Hindlimb muscle (tissue), 1 donor: ENCODE results near the gene HOXC12. TPM values are rescaled to one million over a fixed set of nuclear protein-coding genes. Genes with fewer than 3 reads are reported as not detected.
A peak's percentile ranks its signal among the peaks of the same experiment; 100 is the strongest.

Source experiments
- DNase-seq: peaks from one replicate; pipeline ENCODE4 v3.0.0-alpha.2; 2013
- polyA plus RNA-seq: library from polyadenylated mRNA; unstranded; fragments of 120-200 nt; gene quantifications from one replicate; pipeline ENCODE4 v1.2.1, GENCODE V29; 2013; ENCODE audit not compliant: insufficient read length

Gene HOXC12
- polyA plus RNA-seq, 1 donor: 0.48 TPM

DNA sequence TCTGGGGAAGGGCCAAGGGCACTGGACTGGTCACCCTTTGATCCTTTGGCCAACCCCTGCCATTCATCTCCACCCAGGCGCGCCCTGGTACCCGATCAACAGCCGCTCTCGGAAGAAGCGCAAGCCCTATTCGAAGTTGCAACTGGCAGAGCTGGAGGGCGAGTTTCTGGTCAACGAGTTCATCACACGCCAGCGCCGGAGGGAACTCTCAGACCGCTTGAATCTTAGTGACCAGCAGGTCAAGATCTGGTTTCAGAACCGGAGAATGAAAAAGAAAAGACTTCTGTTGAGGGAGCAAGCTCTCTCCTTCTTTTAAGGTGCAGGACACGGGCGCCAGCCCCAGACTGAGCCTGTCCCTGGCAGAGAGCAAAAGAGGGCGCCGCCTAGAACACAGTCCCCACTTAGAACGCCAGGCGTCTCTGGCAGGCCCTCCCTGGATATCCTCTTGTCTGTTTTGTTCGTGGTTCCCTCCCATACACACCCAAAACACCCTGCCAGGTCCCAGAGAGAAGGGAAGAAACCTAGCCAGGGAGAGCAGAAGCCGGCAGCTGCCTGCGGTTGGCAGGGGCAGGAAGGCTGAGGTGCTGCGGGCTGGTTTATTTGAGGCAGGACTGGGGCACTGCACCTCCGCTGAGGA is 1.7 kb downstream of the HOXC12 start:
- no peak for DNase-seq

DNA sequence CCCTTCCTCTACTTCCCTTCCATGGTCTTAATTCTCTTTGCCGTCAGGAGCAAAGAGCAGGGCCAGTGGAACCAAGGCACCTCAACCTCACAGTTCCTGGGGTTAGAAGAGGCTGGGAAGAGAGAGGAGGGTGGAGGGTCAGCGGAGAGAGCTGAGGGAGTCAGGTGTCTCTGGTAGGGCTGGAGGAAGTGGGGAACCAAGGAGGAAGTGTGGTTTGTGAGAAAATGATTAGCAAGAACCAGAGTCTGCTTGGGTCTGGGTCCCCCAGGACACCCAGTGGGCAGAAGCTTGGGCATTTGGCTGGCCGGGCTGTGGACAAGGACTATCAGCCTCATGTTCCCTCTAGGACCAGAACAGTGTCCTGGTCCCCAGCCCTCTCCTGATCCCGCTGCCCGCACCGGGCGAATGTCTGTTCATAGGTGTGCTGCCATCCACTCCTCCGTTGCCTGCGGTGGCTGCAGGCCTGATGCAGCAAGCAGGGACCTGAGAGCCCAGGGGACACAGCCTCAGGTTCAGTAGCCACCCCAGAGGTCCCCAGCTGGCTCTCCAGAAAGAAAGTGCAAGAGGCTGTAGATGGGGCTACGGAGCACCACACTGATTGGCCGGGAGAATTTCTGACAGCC is 2.3 kb downstream of the HOXC12 start:
- no peak for DNase-seq

DNA sequence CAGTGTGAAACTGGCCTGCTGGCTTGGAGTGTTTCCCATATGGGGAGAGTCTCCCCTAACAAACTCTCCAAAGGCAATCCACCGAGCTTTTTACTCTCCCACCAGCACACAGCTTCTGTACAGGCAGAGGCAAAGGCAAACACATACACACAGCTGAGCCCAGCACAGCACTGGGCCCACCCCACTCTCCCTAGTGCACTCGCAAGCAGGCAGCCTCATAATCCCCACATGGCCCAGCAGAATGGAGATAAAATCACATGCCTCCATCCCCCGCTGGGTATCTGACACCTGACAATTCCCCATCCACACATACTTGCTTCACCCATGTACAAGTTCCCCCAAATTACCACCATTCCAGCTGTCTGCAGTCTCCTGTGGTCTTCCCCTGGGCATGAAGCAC is 3.4 kb downstream of the HOXC12 start:
- DNase-seq: no peak

DNA sequence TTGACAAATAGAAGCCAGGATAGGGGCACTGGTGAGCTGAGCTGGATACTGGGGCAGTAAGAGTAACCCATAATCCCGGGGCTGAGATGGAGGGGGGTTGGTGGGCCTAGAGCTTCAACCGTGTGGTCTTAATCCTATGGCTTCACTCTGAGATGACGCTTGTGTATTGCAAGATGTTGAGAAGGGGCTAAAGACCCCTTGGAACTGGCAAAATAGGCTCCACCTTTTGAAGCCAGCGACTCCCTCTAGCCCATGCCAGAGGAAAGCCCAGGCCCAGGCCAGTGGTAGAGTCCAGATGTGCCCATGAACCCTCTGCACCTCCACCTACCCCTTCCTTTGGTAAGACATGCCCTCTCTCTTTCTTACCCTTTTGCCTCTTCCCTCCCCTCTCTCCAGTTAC is 4.6 kb downstream of the HOXC12 start:
- DNase-seq: no peak

DNA sequence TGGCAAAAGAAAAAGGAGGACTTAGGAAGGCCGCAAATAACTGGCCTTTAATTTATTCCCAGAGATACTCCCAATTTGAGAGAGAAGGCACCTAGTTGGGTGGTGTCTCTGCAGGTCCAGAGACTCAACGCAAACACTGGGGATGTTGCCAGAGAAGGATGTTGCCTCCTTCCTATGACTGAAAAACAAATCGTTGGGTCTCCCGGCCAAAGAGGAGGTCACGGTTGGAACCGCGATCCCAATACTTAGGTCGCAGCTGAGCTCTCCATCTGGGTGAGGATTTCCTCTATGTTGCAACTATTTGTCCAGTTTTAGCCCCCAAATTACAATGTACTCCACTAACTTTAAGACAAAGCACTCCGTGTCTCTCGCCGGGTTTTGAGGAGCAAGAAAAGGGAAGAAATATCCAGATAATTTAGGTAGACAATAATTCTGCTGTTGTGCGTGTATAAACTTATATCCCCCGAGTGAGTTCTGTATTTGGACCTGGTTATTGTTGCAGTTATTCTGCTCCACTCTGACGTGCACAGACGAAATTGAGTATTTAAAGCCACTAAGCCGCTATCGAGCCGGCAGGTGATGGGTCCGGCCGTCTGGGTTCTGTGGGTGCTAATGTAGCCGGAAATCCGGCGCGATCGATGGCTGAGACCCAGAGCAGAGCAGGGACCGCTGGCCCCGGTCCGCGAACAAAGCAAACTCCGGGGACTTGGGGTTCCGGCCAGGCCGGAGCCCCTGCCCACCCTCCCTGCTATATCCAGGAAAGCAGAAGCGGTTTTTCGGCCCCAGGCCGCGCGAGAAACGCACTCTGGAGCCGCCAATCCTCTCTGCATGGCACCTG is 5.7 kb downstream of the HOXC12 start:
- no peak for DNase-seq

DNA sequence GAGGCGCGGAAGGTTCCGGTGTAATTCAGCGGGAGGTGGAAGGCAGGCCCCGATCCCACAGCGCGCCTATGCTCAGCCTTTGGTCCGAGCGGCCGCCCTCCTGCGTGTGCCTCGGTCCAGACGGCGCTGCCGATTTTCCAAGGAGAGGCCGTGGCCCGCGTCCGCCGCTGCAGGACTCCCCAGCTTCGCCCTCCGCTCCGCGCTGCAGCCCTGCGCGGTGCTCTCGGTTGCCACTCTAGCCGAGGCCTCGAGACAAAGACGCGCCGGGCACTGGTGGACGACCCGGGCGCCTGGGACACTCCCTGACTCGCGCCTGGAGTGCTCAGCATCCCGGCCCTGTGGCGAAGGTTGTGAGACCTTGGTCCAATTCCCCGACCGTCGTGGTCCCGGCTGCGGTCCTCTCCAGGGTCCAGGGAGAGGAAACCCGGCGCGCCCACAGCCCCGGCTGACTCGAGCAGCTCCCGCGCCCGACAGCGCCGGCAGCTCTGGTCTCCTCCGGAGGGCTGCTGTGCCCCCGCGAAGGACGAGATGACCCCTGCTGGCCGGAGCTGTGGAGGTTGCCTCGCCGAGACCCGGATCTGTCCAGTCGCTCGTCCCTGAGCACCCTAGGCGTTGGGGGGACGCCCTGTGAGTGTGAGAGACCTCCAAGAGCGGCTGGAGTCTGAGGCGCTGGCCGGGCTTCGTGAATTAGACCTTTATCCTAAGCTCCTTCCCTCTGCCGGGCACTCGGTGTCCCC is 6.5 kb downstream of the HOXC12 start:
- no peak for DNase-seq

DNA sequence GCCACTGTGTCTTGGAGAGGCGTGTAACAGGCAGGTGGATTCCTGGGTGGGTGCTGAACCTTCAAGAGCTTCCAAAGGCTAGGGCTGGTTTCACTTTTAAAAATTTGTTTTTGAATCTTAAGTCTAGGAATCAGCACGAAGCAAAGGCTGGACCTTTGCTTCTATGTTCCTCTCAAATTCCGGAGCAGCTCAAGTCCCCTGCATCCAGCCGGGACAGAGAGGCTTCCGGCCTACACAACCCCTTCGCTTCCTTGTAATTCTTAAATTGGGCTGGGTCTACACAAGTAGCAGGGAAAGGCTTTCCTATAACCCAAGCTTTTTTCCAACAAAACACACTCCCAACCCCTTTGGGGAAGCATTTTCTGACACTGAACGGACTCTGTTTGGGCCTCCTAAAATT is 8.3 kb downstream of the HOXC12 start:
- DNase-seq: no peak

DNA sequence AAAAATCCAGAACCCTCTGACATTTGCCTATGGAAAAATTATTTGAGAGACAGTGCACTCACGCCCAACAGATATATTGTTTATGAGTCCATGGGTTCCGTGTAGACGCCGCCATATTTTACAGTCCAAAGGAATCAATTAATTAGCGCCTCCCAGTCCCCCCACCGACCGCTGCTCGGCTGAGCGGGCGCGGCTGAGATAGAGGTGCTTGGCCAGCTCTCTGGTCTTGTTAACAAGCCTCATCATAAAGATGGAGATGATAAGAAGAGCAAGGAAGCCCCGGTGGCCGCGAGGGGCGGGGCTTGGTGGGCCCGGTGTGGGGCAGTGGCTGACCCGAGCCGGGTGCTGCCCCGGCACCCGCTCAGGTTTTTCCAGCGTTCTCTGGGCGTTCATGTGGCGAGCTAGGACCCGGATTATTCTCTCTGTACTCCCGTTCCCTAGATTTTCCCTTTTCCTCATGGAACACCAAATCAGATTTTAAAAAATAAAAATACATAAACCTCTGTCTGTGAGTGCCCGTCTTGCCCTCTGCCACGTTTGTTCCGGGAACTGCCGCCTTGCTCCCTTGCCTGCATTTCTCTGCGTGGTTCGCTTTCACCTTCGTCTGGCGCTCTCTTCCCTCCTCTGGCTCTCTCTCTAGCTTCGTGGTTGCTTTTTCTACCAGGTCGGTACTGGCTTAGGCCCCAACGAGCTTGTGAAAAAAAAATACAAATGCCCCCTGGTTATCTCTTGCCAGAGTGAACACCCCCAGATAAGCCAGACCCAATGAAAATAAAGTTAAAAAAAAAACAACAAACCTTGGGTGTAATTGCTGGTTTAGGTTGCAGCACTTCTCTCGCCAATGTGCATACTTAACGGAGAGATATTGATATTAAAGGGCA is 9.0 kb downstream of the HOXC12 start:
- no peak for DNase-seq

DNA sequence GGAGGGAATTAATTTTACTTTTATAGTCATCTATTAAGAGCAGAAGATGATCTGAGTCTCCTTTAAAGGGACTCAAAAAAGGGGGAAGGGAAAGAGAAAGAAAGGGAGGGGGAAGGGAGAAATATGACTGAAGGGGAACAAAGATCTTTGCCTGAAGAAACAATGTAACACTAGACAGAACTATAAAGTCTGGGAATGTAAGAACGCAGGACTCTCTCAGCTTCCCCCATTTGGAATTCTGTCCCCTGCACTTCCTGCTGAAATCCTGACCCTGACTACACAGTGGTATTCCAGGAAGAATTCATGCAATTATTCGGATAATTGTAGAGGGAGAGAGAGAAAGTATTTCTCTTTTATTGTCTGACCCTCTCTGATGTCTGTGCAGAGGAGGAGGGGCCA is 9.6 kb downstream of the HOXC12 start:
- DNase-seq: no peak

DNA sequence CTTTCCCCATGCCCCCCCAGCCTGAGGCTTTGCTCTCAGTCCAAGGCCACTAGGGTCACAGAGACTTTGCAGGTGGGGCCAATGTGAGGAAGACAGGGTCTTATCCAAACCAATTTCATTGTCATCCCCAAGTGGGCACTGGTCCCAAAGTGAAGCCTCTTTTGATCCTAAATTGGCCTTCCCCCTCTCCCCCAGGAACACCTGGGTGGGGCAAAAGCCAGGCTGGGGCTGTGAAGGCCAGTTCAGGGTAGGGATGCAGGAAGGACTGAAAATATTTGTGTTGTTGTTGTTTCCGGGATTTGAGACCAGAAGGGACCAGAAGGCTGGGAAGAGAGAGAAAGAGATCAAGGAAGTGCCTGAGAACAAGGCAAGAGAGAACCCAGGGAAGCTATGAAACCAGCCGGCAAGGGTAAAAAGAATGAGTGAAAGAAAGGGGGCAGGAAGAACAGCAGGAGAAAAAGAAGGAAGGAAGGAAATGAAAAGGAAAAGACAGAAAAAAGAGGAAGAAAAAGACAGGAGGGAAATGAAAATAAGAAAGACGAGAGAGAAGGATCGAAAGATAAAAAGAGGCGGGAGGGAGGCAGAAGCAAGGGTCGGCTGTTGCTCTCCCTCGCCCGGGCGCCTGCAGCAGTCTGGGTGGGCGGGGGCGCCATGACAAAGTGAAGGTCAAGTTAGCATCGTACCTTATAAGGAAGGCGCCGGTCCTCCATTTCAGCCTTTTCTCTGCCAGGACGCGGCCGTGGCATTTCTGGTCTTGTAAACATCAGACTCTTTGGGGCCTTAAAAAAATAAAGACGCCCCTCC is 10.8 kb downstream of the HOXC12 start:
- peak; percentile 83 for DNase-seq

DNA sequence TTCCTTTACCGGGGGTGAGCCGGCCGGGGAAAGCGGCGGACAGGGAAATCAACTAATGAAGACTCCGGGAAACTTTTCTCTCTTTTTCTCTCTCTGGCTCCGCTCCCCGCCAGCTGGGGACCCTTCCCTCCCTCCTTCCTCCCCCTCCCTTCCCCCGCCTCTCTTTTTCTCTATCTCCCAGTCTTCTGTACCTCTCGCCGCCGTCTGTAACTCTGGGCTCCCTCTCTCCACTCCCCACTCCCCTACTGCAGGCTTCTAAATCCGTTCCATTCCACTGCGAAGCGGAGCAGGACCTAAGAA is 11.3 kb downstream of the HOXC12 start:
- DNase-seq: no peak

DNA sequence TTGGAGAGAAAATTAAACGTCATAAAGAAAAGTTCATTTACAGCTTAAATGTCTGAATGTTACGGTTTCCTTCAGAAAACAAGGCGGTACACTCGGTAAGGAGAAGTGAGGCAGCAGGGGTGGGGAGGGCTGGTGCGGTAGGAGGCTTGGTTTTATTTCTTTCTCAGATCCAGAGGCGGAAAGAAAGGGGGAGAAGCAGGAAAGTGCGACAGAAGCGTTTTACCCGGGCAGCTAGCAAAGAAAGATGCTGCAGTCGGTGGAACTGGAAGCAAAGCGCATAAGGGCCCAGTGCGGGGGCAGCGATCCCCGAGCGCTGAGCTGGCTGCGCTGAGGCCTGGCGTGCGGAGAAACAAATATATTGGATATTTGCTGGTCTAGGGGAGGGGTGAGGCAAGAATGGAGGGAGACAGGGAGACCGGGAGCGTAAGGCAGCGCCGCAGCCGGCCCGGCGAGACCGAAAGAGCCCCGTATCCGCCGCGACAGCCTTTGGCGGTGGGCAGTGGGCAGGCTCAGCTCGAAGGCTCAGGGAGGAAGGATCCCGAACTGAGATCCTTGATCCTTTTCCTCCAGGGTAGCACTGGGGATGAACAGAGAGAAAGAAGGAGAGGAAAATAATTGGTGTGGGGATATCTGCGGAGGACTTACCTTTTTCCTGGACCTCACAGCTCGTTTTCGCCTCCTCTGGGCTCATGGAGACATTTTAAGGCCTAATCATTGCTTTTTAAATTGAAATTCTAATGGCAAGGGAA is 11.9 kb downstream of the HOXC12 start:
- no peak for DNase-seq

DNA sequence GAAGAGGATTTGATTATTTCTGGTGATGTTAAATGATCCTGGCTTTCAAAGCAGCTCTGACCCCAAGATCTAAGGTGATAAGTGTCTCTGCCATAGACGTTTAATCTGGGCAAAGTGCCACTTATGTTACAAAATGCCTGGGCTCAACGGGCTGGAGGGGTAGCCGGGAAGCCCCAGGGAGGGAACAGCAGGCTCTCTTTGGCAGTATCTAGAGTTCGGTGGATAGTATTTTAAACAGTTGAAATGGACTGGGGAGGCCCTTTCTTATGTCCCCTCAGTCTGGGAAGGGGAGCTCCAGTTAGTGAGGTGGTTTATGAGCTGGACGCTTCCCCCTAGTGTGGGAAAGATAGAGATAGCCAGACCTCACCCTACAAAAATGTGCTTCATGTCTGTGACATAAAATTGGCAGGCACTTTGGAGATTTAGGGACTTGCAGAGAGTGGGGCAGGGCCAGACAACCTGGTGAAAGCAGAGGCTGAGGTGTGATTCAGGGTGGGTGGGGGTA is 12.8 kb downstream of the HOXC12 start:
- DNase-seq: no peak

DNA sequence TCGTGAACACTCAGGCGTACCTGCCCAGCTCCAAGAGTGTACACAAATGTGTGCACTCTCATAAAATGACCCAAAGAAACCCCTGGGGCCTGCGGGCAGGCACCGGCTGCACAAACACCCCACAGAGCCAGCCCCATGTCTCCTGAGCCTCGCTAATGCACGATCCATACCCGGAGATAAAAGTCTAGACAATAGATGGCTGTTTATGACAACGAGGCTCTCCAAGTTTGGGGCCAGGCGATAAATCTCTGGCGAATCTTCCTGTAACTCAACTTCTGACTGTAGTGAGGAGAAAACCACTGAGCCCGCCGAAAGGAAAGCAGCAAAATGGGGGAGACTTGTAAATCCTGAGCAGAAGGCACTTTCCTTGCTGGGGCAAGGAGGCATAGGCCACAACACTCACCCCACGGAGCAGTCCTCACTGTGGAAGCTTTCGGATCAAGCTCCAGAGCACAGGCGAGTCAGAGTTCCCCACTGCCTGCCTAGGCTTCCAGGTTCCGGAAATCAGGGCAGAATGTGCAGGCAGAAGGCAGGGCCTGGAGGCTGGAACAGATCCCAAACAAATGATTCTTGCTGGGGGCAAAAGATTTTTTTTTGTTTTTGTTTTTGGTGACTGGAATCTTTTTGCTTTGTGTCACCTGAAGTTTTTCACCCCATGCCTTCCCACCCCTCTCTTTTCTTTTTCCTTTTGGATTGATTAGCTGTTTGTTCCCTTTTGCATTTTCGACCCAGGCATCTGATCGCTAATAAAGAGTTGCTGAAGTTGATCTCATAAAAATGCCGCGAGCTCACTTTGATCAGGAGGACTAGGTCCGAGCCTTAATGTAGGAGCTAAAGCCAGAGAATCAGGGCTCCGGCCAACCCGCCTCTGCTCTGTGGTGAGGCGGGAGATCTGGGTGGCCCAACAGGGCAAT is 13.8 kb downstream of the HOXC12 start:
- no peak for DNase-seq

DNA sequence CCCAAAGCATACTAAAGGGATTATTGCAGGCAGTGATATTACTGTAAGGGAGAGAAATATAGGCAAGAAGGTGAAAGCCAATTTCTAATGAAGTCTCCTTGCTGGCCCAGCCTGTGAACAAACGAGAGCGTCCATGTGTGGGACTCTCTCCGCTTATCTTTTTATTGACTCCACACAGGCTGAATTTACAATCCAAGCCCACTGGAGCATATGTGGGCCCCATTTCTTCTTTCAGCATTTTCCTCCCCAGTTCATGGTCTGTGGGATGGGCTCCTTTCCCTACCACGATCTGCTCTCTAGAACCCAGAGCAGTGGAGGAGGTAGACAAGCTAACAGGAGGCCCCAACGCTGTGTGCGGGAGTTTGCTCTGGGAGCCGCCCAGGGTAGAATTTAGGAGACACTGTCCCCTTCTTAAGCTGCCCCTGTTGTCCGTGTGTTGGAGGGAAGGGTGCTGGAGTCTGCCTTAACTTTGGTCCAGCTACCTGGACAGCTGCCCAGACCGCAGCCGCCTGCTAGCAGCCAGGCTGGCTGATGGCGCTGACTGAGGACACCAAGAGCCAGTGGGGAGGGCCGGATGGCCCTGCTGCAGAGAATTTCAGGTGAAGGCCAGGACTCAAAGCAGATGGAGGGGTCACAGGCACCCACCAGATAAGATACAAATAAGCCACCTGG is 15.0 kb downstream of the HOXC12 start:
- no peak for DNase-seq

DNA sequence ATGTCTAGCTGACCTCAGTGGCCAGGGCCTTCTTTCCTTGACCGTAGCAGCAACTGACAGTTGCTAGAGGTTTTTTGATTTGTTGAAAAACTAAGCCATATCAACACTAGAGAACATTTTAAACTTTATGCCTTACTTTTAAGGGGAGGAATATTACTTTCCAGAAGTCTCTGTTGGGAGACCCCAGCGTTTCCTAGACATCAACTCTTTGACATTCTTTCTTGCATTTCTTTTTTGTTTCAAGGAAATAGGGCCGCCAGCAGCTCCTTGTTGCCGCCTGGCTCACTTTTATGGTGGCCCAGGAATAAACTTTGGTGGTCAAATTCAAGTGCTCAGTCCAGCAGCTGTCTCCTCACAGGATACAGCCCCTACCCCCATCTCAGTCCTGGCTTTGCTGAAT is 15.7 kb downstream of the HOXC12 start:
- no peak for DNase-seq

DNA sequence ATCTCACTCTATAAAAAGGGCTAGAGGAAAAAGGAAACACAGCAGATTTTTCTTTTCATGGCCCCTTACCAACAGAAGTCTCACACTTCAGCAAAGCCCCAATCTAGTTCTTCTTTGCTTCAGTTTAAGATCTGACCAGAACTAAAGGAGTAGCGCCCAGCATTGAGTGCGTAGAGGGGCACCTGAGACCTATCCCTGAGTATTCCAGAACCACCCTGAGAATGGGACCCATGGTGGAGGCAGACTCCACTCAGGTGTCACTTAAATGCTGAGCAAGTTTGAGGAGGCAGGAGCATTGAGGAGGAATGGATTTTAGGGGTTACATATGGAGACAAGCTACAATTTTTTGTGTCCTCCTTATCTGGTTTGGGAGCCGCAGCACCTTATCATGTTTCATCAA is 16.4 kb downstream of the HOXC12 start:
- DNase-seq: no peak

DNA sequence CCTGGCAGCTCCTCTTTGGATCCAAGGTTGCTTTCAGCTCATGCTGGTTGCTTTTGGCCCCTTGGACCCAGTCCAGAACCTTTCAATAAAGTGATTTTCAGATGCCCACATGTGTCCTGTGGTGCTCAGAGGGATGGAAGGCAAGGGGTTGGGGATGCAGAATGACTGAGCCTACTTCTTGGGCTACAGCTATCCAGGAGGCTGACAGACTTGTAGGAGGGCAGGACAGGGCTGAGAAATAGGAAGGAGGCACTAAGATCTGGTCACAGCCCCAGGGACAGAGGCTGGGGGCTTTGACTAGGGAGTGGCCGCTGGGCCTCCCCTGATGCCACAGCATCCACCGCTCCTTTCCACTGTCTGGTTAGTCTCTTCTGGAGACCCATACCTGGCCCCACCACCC is 17.0 kb downstream of the HOXC12 start:
- DNase-seq: no peak
